GM21390 (cell line): Measurements from ENCODE around the gene SNCA.

Experiments used
- ATAC-seq: cut with Tn5 transposase; IDR thresholded peaks from one replicate; pipeline ENCODE4 v1.9.1; 2021; ENCODE audit not compliant: unreplicated experiment

Gene SNCA

DNA sequence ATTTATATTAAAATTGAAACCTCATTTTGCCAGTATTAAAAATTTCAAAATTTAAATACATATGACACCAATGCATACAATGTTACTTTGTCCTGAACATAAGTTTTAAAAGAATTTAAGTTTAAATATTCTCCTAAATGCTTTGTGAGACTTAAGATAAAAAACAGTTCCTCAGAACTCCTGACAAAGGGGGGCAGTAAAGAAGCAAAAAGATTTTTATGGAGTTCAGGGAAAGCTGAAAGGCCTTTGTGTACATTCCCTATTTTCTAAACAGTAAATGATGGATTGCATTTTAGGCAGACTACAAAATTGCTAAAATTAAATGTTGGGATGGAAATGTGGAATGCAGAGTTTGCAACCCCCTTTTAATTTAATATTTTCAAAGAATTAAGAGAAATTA lies 81.7 kb downstream of the SNCA start:
- ATAC-seq: no peak

DNA sequence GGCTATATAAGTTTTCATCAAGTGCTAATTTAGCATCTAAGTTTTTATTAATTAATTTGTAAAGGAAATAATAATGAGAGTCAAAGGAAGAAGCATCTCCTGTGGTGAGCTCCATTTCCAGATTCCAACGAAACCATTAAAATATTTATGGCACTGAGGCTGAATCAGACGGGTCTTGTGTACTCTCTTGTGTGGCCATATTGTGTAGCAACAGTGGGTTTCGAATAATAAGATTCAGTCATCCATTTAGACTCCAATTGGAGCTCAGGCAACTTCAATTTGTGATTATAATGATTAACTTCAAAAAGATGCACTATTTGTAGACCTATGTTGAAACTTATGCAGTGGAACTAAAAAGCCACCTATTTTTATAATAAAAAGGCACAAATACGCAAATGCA lies 82.4 kb downstream of the SNCA start:
- ATAC-seq: no peak

DNA sequence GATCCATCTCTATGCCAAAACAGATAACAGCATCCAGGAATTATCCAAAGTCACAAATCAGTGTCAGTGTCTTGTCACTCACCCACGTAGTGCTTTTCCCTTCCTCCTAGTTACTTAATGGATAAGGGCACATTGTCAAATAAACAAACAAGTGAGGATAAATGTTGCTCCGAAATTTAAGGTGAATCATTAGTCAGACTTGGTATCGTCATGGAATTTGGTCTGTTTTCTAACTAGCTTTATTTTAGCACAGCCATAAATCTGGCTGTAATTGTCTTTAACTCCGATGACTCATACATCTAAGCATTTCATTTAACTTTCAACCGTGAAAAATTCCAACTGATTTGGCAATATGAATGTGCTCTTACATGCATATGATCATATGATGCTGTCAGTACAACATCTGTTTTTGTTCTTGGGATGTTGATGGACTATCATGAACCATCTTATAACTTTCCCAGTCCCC lies 83.3 kb downstream of the SNCA start:
- ATAC-seq: no peak

- ATAC-seq: no peak
Observed at GRCh38 chr4:89752932-89753598, 83.9 kb downstream of the SNCA start.

DNA sequence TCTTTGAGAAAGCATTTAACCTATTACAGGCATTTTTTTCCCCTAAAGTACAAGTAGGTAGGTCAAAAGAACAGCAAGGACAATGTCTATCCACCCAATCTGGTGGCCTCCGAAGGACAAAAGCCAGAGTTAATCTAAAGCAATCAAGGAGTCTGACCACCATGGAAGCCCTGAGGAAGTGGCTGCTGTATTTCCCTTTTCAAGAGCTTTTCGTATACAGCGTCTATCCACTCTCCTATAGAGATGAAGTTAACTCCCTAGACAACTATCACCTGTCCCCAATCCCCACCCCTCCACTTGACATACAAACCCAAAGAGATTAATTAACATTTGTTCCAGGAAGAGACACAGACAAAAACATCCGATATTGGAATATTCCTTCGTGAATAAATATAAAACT lies 85.5 kb downstream of the SNCA start:
- ATAC-seq: no peak

DNA sequence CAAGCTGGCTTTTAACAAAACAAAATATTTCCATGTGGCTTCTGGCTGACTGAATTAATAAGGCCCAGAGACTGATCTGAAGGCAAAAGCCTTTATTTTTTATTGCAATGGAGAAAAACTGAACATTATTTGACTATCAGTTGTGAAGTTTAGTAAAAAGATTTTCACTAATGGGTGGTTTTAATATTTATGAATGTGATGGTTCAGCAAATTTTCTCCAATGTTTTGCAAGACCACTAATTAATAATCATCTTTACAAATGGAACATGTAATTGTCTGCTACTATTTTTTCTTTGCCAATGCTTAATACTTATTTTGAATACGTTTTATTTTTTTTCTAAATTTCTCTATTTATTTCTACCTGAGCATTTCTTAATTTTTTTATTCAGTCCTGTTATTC lies 90.6 kb downstream of the SNCA start:
- no peak for ATAC-seq

DNA sequence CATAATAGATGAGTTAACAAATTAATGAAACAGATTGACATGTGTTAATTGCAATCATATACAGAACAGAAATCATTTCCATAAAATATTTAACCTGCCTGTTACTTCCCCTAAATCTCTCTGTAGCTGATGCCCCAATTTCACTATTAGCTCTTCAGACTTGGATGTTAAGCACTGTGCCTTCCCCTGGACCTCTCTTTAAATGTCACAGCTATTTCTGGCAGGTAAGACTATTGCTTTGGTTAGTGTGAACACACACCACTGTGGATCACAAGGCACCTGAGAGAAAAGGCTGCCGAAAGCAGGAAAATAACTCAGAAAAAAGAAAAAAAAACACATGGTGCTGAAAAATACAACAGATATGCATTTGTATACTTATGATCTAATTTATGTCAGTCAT lies 91.3 kb downstream of the SNCA start:
- no peak for ATAC-seq

GRCh38 chr4:89744914-89745313 lies 92.0 kb downstream of the SNCA start:
- ATAC-seq: no peak

GRCh38 chr4:89741768-89742167 lies 95.2 kb downstream of the SNCA start:
- no peak for ATAC-seq

DNA sequence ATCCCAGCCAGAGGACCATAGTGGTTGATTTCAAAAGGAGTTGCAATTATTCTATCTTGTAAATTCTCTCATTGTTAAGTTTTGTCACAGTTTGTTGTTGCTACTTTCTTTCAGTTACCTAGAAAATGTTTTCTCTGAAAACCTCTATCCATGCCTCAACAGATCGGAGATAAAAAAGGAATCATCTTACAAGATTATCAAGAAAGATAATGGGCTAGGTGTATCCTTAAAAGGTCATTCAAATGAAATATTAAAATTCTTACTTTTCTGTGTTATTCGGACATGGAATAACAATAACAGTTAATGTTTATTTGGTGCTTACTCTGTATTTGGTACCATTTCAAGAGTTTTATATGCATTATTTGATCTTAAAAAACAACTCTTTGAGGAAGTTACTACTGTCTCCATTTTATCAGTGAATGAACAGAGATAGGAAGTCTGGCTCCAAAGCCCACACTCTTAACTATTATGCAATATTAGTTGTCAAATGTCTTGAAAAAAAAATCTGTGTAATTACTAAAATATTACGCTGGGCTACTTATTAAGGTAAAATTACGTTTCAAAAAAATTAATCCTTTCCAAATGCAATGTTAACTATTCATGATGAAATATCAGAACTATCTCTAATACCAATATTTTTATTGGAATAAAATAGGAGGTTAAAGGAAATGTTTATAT lies 97.5 kb downstream of the SNCA start:
- ATAC-seq: no peak

DNA sequence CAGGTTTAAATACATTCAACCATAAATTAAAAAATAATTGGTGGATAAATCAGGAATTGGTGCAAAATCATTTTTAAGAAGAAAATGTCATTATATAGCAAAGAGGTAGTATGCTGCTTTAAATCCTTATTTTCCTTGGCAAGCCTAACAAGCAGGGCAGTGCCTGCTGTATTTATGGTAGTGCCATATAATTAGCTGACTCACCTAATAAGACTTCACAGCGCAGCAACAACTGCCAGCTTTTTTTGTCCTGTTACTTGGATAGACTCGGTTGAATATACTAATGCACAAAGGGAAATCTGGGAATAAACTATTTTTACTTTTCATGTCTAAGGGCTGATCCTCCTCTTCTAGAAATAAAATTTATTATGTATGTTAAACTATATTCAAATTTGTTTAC lies 99.1 kb downstream of the SNCA start:
- ATAC-seq: no peak

DNA sequence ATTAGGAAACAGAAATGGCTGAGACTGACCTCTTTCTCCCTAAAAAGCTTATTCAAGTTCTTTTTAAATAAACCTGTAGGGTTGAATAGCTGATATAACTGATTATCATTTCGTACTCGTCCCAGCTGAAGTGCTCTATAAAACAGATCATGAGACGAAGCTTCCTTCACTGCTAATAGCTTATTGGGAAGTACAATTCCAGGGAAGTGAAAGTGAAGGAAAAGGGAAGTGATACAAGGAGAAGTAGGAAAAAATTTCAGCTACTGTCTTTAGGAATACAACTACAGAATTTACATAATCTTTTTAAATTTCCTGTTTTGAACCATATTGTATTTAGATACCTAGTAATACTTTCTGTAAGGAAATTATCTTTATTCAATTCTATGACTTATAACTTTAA lies 103.0 kb downstream of the SNCA start:
- no peak for ATAC-seq

DNA sequence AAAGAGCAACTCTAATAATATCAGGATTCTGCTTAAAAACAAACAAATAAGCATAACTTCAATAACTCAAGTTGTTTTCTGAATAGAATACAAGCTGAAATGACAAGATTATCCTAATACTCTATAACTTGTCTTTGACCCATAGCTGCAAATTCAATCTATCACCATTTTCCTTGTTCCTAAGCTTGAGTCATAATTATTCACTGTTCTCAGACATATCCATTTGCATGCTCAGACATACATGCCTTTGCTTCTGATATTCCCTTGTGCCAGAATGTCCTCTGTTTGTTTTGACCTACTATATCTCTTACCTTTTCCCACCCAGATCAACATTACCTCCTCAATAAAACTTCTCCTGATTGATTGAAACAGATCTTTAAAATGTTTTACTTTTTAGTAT lies 109.7 kb downstream of the SNCA start:
- ATAC-seq: no peak

DNA sequence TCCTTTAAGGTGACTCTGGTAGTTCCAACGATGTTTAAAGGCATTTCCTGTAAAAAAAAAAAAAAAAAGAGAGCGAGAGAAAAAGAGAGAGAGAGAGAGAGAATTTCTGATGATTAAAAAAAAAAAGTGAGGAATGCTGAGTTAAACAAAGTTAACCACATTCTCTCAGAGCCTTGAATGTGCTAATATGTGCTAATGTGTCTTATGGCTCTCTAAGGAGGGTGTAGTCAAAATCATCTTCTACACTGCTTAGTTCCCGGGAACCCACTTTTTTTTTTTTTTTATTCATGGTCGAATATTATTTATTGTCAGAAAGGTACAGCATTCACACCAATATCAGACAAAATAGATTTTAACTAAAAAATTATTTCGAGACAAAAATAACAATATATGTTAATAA lies 111.7 kb downstream of the SNCA start:
- no peak for ATAC-seq

- ATAC-seq: no peak
Observed at GRCh38 chr4:89724716-89725115, 112.2 kb downstream of the SNCA start.

DNA sequence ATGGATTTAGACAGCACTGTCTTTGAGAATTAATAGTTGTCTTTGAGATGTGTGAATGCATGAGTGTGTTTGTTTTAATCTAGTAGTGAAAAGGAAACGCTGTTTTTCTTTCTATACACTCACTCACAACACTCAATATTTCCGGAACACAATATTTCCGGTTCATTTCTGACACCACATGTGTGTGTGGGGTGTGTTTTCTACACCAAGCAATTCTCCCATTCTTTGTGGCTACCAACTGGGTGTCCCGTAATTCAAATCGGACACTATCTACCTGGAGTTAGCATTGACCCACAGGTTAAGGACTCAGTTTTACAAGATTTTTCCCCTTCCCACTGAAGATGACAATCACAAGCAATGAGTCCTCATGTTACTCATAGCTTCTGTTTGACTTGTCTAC lies 113.9 kb downstream of the SNCA start:
- no peak for ATAC-seq

DNA sequence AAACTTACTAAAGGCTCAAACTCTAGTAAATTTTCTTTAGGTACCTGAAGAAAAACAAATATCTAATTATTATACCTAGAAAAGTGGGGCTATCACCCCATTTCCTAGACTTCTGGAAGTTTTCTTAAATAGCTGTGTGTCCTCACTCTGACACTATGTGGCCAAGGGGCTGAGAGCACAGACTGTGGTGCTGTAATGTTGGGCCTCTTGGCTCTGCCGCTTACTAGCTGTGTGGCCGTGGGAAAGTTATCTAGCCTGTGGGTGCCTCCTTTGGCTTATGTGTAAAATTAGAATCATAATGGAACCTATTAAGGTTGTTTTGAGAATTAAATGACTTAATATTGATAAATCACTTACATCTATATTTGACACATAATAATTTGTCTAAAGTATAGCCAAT lies 114.4 kb downstream of the SNCA start:
- no peak for ATAC-seq

DNA sequence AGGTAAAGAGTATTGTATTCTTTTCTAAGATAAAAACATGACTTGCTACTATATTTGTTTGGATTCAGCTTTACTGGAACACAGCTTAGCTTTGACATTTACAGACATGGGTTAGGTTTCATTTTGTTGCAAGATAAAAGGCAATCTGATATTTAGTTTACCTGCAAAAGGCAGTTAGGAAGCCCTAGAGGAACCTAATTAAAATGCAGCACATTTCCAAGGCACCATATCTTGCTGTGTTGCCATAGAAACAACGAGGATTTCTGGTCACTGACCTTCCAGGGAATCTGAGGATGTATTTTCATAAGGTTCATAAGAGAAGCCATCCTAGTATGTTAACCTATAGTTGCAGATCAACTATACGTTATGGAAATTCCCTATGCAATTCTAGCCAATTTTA lies 116.0 kb downstream of the SNCA start:
- ATAC-seq: no peak

DNA sequence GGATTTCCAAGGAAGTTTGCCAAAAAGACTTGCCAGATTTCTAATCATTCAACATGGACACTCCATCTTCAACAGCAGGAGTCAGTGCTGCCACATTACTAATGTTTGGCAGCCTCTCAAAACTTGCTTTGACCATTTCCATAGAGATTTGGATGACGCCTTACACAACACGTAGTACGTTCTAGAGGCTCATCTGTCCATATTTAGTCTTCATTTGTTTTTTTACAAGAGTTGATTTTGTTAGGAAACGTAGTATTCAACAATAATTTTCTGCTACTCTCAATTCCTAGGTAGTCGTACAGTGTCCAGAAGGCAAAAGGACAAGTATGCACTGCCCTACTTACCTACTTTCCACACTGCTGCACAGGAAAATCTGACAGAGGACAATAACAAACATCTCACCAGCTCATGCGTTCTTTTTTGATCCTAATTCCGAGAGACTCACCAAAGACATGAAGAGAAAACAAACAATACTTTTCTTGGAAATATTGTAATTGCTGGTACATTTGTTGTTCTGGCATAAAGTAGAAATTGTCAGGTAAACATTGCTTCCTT lies 117.3 kb downstream of the SNCA start:
- no peak for ATAC-seq

DNA sequence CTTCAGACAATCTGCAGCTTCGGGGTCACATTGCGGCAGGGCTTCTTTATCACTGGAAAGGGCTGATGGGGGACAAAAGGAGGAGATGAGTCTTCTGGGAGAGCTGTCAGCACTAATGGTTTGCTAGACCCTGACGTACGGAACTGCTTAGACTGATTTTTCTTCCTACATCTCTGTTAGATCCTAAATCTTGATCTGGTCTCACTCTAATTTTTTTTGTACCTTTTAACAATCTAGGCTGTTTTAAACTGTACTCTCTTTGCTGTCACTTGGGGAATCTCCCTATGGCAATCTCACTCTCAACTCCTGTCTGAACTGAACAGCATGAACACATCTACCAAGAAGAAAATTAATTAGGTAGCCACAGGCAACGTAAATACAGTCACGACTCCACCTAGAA lies 120.1 kb downstream of the SNCA start:
- no peak for ATAC-seq

GRCh38 chr4:89715631-89716030 lies 121.3 kb downstream of the SNCA start:
- ATAC-seq: no peak

- no peak for ATAC-seq
Observed at GRCh38 chr4:89712827-89713226, 124.1 kb downstream of the SNCA start.

DNA sequence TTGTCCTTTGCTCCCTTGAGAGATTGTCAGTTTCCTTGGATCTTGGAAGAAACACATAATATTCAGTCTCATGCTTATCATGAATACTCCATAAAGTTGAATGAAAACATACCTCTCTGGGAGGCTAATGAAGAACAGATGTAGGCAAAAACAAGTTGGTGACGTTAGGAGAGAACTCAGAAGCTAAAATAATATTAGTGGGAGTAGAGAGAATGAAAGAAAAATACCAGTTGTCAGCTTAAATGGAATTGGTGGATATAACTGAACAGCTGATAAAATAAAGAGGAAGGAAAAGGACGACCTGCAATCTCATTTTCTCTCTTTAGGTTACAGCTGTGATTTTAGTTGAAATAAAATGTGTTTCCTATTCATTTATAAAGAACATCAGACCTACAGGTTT lies 124.8 kb downstream of the SNCA start:
- no peak for ATAC-seq
